Lung (tissue), 12 donors: ENCODE results near the gene RNF224. TPM values are rescaled to one million over a fixed set of nuclear protein-coding genes. Genes with fewer than 3 reads are reported as not detected.

Source experiments
- ATAC-seq: fragments of 200-7000 bp; cut with Tn5 transposase; one replicate; pipeline ENCODE4 v1.9.1; 2020; ENCODE audit warnings: moderate number of reproducible peaks; ENCODE audit not compliant: insufficient read depth, low FRiP score
- DNase-seq, 3 donors: peaks; one replicate each; pipeline ENCODE4 v3.0.0-alpha.2; 2013 to 2017
- H3K27ac ChIP-seq, 2 donors: one replicate each; pipeline ENCODE4 v1.5.1; 2013; ENCODE audit warnings: mild to moderate bottlenecking in 2 of 2, moderate library complexity in 2 of 2, control low read depth in 1 of 2, inconsistent platforms in 1 of 2, low read depth in 1 of 2, low read length in 1 of 2
- H3K27me3 ChIP-seq, 3 donors: one replicate each; pipeline ENCODE4 v1.5.1; 2013; ENCODE audit warnings: low read length in 2 of 3; ENCODE audit not compliant: control insufficient read depth in 3 of 3, insufficient read depth in 3 of 3
- H3K36me3 ChIP-seq, 4 donors: one replicate each; pipeline ENCODE4 v1.5.1; 2013; ENCODE audit warnings: low read length in 4 of 4, mild to moderate bottlenecking in 1 of 4, moderate library complexity in 1 of 4; ENCODE audit not compliant: control insufficient read depth in 4 of 4, insufficient read depth in 4 of 4
- H3K4me1 ChIP-seq, 5 donors: one replicate each; pipeline ENCODE4 v1.5.1; 2013; ENCODE audit warnings: low read length in 5 of 5, mild to moderate bottlenecking in 2 of 5, moderate library complexity in 1 of 5; ENCODE audit not compliant: control insufficient read depth in 5 of 5, insufficient read depth in 5 of 5
- H3K4me3 ChIP-seq: one replicate; pipeline ENCODE4 v1.5.1; 2013; ENCODE audit warnings: mild to moderate bottlenecking, control low read depth, moderate library complexity
- H3K9ac ChIP-seq, 2 donors: one replicate each; pipeline ENCODE4 v1.5.1; 2013; ENCODE audit warnings: low read length in 2 of 2, control low read depth in 1 of 2; ENCODE audit not compliant: insufficient read depth in 1 of 2
- H3K9me3 ChIP-seq, 4 donors: one replicate each; pipeline ENCODE4 v1.5.1; 2013; ENCODE audit warnings: low read length in 3 of 4, mild to moderate bottlenecking in 1 of 4, moderate library complexity in 1 of 4; ENCODE audit not compliant: control insufficient read depth in 4 of 4, insufficient read depth in 3 of 4
- CTCF ChIP-seq: IDR thresholded peaks from 2 replicates; pipeline ENCODE4 v1.5.1; 2012; ENCODE audit warnings: mild to moderate bottlenecking; ENCODE audit errors: control extremely low read depth, extremely low read depth
- WGBS, 2 donors: extraction: QIAGEN DNeasy Blood & Tissue Kit; methylation state at CpG; one replicate each; pipeline ENCODE4 v1.1.7; 2013; 5-methylcytosine and 5-hydroxymethylcytosine counted together
- polyA plus RNA-seq, 2 donors: library from polyadenylated mRNA; stranded (reverse); fragments of 200-250 nt; gene quantifications; one replicate each; pipeline ENCODE4 v1.2.1, GENCODE V29; 2013
- total RNA-seq, 2 donors: library from RNA; depleted of rRNA in 1 of 2; stranded (reverse); fragments of >200 nt in 1 of 2; gene quantifications; one replicate each; pipeline ENCODE4 v1.2.1, GENCODE V29; 2014 to 2021
- donor health status: control.
- donor health status: control.
- donor health status: Bipolar disorder and iron deficiency.
- donor health status: healthy.
- donor health status: DM: yes; HTN: yes; CAD: no.

The RNF224 gene
- total and polyA plus RNA-seq, 4 donors = 0.24 to 1.1 (median 0.80) TPM

- ATAC-seq = peak; percentile 25
- no peaks in the 10 kb centered on the region for H3K27me3 ChIP-seq
- peaks cover 0 to 41% (median 10%) of the 10 kb centered on the region in 4 donors for H3K36me3 ChIP-seq
- DNase-seq = peak; percentile 88 to 95 (median 91)
- H3K9ac ChIP-seq = no peak overlapping the region
- H3K4me3 ChIP-seq = no peak overlapping the region
- 36 to 41% methylated on average over 28 to 30 of the region's 30 CpGs for WGBS, 2 donors
- peaks cover 0 to 4% (median 0%) of the 10 kb centered on the region in 4 donors for H3K9me3 ChIP-seq
- peak overlapping the region; percentile 94 to 97 for H3K27ac ChIP-seq
- no peak for TF ChIP-seq CTCF
- H3K4me1 ChIP-seq = peaks cover 0 to 32% (median 4%) of the 10 kb centered on the region in 5 donors
Measured at GRCh38 chr9:137276473-137277328, 49.4 kb downstream of the RNF224 start.

- H3K27me3 ChIP-seq = no peaks in the 10 kb centered on the region
- peak within 1 kb of the TSS; percentile 94 to 97 for H3K27ac ChIP-seq
- no peak within 1 kb of the TSS for H3K9ac ChIP-seq
- peaks cover 0 to 4% (median 0%) of the 10 kb centered on the region in 4 donors for H3K9me3 ChIP-seq
- TF ChIP-seq CTCF = peak; percentile 3
- peak; percentile 70 to 85 (median 71) for DNase-seq
- H3K4me3 ChIP-seq = peak within 1 kb of the TSS; percentile 71
- peaks cover 0 to 32% (median 4%) of the 10 kb centered on the region in 5 donors for H3K4me1 ChIP-seq
- WGBS, 2 donors = 3 to 8% methylated on average over 23 to 25 of the region's 25 CpGs
- peak; percentile 88 for ATAC-seq
- peaks cover 0 to 37% (median 6%) of the 10 kb centered on the region in 4 donors for H3K36me3 ChIP-seq
Measured at GRCh38 chr9:137277329-137278041, 50.2 kb downstream of the RNF224 start, which contains the start of gene TOR4A. TOR4A (plus strand) TSS chr9:137277726; CDS start chr9:137278690, 964 bp downstream.

GRCh38 chr9:137278061-137278701 lies 50.9 kb downstream of the RNF224 start:
- 6 to 10% methylated on average over 44 to 54 of the region's 54 CpGs for WGBS, 2 donors
- no peak for DNase-seq
- no peak for ATAC-seq
- TF ChIP-seq CTCF = no peak
- H3K9me3 ChIP-seq = peaks cover 0 to 4% (median 0%) of the 10 kb centered on the region in 4 donors
- H3K4me1 ChIP-seq = peaks cover 0 to 32% (median 4%) of the 10 kb centered on the region in 5 donors
- H3K27me3 ChIP-seq = no peaks in the 10 kb centered on the region
- peaks cover 0 to 31% (median 2%) of the 10 kb centered on the region in 4 donors for H3K36me3 ChIP-seq
- H3K27ac ChIP-seq = peak overlapping the region; percentile 94 to 97
- H3K4me3 ChIP-seq = peak overlapping the region; percentile 71
- H3K9ac ChIP-seq = no peak overlapping the region

Other genes with a start within 250 kb of the RNF224 start
Only the 30 nearest of the 32 such genes appear.
- 10 to 100 TPM; 16.6 to 58.1 TPM for gene PAXX, start 235.1 kb upstream of the RNF224 start, total RNA-seq
- 100 to 1,000 TPM in 1 of 2 donors, 10 to 100 TPM in 1; 60.7 to 172 TPM for gene PAXX, start 235.1 kb upstream of the RNF224 start, polyA plus RNA-seq
- 100 to 1,000 TPM in 1 of 2 donors, 10 to 100 TPM in 1; 72.0 to 115 TPM for gene CLIC3, start 230.9 kb upstream of the RNF224 start, total RNA-seq
- 10 to 100 TPM; 17.2 to 90.2 TPM for gene CLIC3, start 230.9 kb upstream of the RNF224 start, polyA plus RNA-seq
- gene ABCA2, start 199.3 kb upstream of the RNF224 start, total RNA-seq = 10 to 100 TPM; 13.4 to 39.0 TPM
- gene ABCA2, start 199.3 kb upstream of the RNF224 start, polyA plus RNA-seq = 10 to 100 TPM; 14.8 to 18.1 TPM
- 1 to 10 TPM in 1 of 2 donors, under 1 TPM in 1; 0.37 to 1.0 TPM for gene FUT7, start 195.4 kb upstream of the RNF224 start, total RNA-seq
- gene FUT7, start 195.4 kb upstream of the RNF224 start, polyA plus RNA-seq = 1 to 10 TPM in 1 of 2 donors, under 1 TPM in 1; 0.45 to 5.5 TPM
- 10 to 100 TPM; 28.7 to 99.3 TPM for gene NPDC1, start 181.3 kb upstream of the RNF224 start, total RNA-seq
- 10 to 100 TPM; 49.0 to 87.5 TPM for gene NPDC1, start 181.3 kb upstream of the RNF224 start, polyA plus RNA-seq
- gene ENTPD2, start 173.4 kb upstream of the RNF224 start, total RNA-seq = 1 to 10 TPM; 1.8 to 3.2 TPM
- gene ENTPD2, start 173.4 kb upstream of the RNF224 start, polyA plus RNA-seq = under 1 TPM; 0.39 to 0.53 TPM
- 1 to 10 TPM; 1.4 to 1.7 TPM for gene SAPCD2, start 156.9 kb upstream of the RNF224 start, total RNA-seq
- 1 to 10 TPM; 1.3 to 2.1 TPM for gene SAPCD2, start 156.9 kb upstream of the RNF224 start, polyA plus RNA-seq
- 10 to 100 TPM; 12.2 to 35.5 TPM for gene UAP1L1, start 150.0 kb upstream of the RNF224 start, total RNA-seq
- gene UAP1L1, start 150.0 kb upstream of the RNF224 start, polyA plus RNA-seq = 10 to 100 TPM; 14.5 to 19.7 TPM
- 10 to 100 TPM; 56.7 to 70.9 TPM for gene MAN1B1, start 140.5 kb upstream of the RNF224 start, total RNA-seq
- gene MAN1B1, start 140.5 kb upstream of the RNF224 start, polyA plus RNA-seq = 10 to 100 TPM; 40.3 to 56.9 TPM
- gene DPP7, start 112.8 kb upstream of the RNF224 start, total RNA-seq = 100 to 1,000 TPM in 1 of 2 donors, 10 to 100 TPM in 1; 48.0 to 236 TPM
- gene DPP7, start 112.8 kb upstream of the RNF224 start, polyA plus RNA-seq = 100 to 1,000 TPM; 220 to 436 TPM
- gene GRIN1, start 88.3 kb upstream of the RNF224 start, total RNA-seq = under 1 TPM; 0.06 to 0.49 TPM
- under 1 TPM; 0.18 to 0.51 TPM for gene GRIN1, start 88.3 kb upstream of the RNF224 start, polyA plus RNA-seq
- 1 to 10 TPM in 1 of 2 donors, under 1 TPM in 1; 0.77 to 5.2 TPM for gene LRRC26, start 57.5 kb upstream of the RNF224 start, total RNA-seq
- under 1 TPM; 0.12 to 0.37 TPM for gene LRRC26, start 57.5 kb upstream of the RNF224 start, polyA plus RNA-seq
- not detected for gene TMEM210, start 55.4 kb upstream of the RNF224 start, total RNA-seq
- gene TMEM210, start 55.4 kb upstream of the RNF224 start, polyA plus RNA-seq = not detected
- gene ANAPC2, start 38.9 kb upstream of the RNF224 start, total RNA-seq = 10 to 100 TPM; 31.9 to 60.9 TPM
- 10 to 100 TPM; 32.3 to 50.0 TPM for gene ANAPC2, start 38.9 kb upstream of the RNF224 start, polyA plus RNA-seq
- gene SSNA1, start 38.8 kb upstream of the RNF224 start, total RNA-seq = 10 to 100 TPM; 40.8 to 87.0 TPM
- 100 to 1,000 TPM; 114 to 144 TPM for gene SSNA1, start 38.8 kb upstream of the RNF224 start, polyA plus RNA-seq
- 10 to 100 TPM in 1 of 2 donors, 1 to 10 TPM in 1; 8.9 to 30.6 TPM for gene TPRN, start 26.8 kb upstream of the RNF224 start, total RNA-seq
- gene TPRN, start 26.8 kb upstream of the RNF224 start, polyA plus RNA-seq = 10 to 100 TPM; 12.6 to 18.3 TPM
- gene TMEM203, start 21.9 kb upstream of the RNF224 start, total RNA-seq = 10 to 100 TPM; 26.0 to 35.8 TPM
- 10 to 100 TPM; 31.8 to 39.3 TPM for gene TMEM203, start 21.9 kb upstream of the RNF224 start, polyA plus RNA-seq
- gene NDOR1, start 21.8 kb upstream of the RNF224 start, total RNA-seq = 10 to 100 TPM in 1 of 2 donors, 1 to 10 TPM in 1; 4.5 to 22.0 TPM
- 10 to 100 TPM; 11.8 to 12.2 TPM for gene NDOR1, start 21.8 kb upstream of the RNF224 start, polyA plus RNA-seq
- gene RNF208, start 5.3 kb upstream of the RNF224 start, total RNA-seq = 1 to 10 TPM; 1.7 to 7.5 TPM
- 10 to 100 TPM in 1 of 2 donors, 1 to 10 TPM in 1; 3.1 to 12.0 TPM for gene RNF208, start 5.3 kb upstream of the RNF224 start, polyA plus RNA-seq
- gene CYSRT1, start 2.3 kb upstream of the RNF224 start, total RNA-seq = under 1 TPM in 1 of 2 donors, not detected in 1; 0.92 TPM
- gene CYSRT1, start 2.3 kb upstream of the RNF224 start, polyA plus RNA-seq = 1 to 10 TPM in 1 of 2 donors, under 1 TPM in 1; 0.70 to 2.7 TPM
- under 1 TPM in 1 of 2 donors, not detected in 1; 0.65 TPM for gene SLC34A3, start 3.4 kb downstream of the RNF224 start, total RNA-seq
- under 1 TPM; 0.03 to 0.12 TPM for gene SLC34A3, start 3.4 kb downstream of the RNF224 start, polyA plus RNA-seq
- gene TUBB4B, start 13.8 kb downstream of the RNF224 start, total RNA-seq = 100 to 1,000 TPM; 163 to 505 TPM
- 100 to 1,000 TPM; 326 to 338 TPM for gene TUBB4B, start 13.8 kb downstream of the RNF224 start, polyA plus RNA-seq
- not detected for gene STPG3, start 23.8 kb downstream of the RNF224 start, total RNA-seq
- gene STPG3, start 23.8 kb downstream of the RNF224 start, polyA plus RNA-seq = under 1 TPM in 1 of 2 donors, not detected in 1; 0.18 TPM
- gene NELFB, start 27.8 kb downstream of the RNF224 start, total RNA-seq = 10 to 100 TPM; 30.4 to 56.2 TPM
- 10 to 100 TPM; 37.3 to 51.1 TPM for gene NELFB, start 27.8 kb downstream of the RNF224 start, polyA plus RNA-seq
- 10 to 100 TPM; 12.1 to 42.5 TPM for gene TOR4A, start 50.2 kb downstream of the RNF224 start, total RNA-seq
- gene TOR4A, start 50.2 kb downstream of the RNF224 start, polyA plus RNA-seq = 10 to 100 TPM in 1 of 2 donors, 1 to 10 TPM in 1; 9.6 to 29.2 TPM
- 10 to 100 TPM in 1 of 2 donors, 1 to 10 TPM in 1; 5.2 to 10.8 TPM for gene NRARP, start 74.8 kb downstream of the RNF224 start, total RNA-seq
- gene NRARP, start 74.8 kb downstream of the RNF224 start, polyA plus RNA-seq = 1 to 10 TPM; 2.1 to 6.4 TPM
- gene EXD3, start 195.7 kb downstream of the RNF224 start, total RNA-seq = 10 to 100 TPM; 17.5 to 21.5 TPM
- 10 to 100 TPM in 1 of 2 donors, 1 to 10 TPM in 1; 8.6 to 30.5 TPM for gene EXD3, start 195.7 kb downstream of the RNF224 start, polyA plus RNA-seq
- 10 to 100 TPM in 1 of 2 donors, 1 to 10 TPM in 1; 3.1 to 10.1 TPM for gene NOXA1, start 195.9 kb downstream of the RNF224 start, total RNA-seq
- gene NOXA1, start 195.9 kb downstream of the RNF224 start, polyA plus RNA-seq = 10 to 100 TPM in 1 of 2 donors, 1 to 10 TPM in 1; 2.1 to 11.7 TPM
- gene ENTPD8, start 213.9 kb downstream of the RNF224 start, total RNA-seq = under 1 TPM; 0.14 to 0.28 TPM
- under 1 TPM; 0.08 to 0.45 TPM for gene ENTPD8, start 213.9 kb downstream of the RNF224 start, polyA plus RNA-seq
- gene NSMF, start 231.8 kb downstream of the RNF224 start, total RNA-seq = 10 to 100 TPM; 13.8 to 34.1 TPM
- gene NSMF, start 231.8 kb downstream of the RNF224 start, polyA plus RNA-seq = 10 to 100 TPM; 26.1 to 39.8 TPM